ENCODE results near the gene SRMS. TPM values are rescaled to one million over a fixed set of nuclear protein-coding genes. Genes with fewer than 3 reads are reported as not detected.

Gene SRMS
- total and polyA plus RNA-seq, 11 donors = not detected

DNA sequence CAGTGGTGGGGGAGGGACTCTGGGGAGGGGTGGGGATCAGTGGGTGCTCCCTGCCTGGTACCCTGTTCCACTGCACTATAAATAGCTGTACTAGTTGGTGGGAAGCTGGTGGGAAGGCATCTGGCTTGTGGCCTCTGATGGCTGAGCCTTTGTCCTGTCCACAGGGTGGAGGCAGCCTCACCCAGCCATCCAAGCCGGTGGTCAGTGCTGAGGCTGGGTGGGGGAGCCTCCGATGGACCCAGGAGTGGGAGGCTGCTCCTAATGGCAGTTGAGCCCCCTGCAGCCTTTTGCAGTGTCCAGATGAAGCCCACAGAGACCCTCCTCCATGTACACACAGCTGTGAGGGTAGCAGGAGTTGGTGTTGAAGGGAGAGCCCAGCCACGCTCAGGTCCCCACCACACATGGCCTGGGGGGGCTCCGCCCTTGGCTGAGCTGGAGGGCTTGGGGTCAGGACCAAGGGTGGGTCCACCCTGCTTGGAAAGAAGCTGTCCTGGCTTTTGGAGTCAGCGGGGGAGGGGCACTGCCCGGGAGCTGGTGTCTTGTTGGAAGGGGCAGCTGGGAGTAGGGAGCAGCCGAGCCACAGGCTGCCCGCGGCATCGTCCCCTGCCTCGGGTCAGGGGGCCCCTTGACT is 24.5 kb downstream of the SRMS start:
- DNase-seq (peak in 3 of 5 donors; percentile 9 to 65 (median 30)), ATAC-seq (no peak)
- intact Hi-C loops (cut with DNase I) = loop anchor here in 2 of 10 donors (5.0 to 10.0 kb wide), 2 partner anchors 78 to 81 kb away; no protein-coding TSS in a partner anchor
- H3K4me1 ChIP-seq = peaks cover 0 to 35% (median 22%) of the 10 kb centered on the region in 12 donors
- no peak overlapping the region for H3K27ac ChIP-seq
- no peak overlapping the region for H3K4me3 ChIP-seq
- peaks cover 0 to 21% (median 2%) of the 10 kb centered on the region in 9 donors for H3K36me3 ChIP-seq
- 87 to 96% (median 92%) methylated on average over 4 to 11 of the region's 11 CpGs for WGBS, 4 donors
- H3K9me3 ChIP-seq = peaks cover 0 to 9% (median 0%) of the 10 kb centered on the region in 12 donors
- H3K27me3 ChIP-seq = no peaks in the 10 kb centered on the region
- TF ChIP-seq POLR2A (IDR thresholded peaks at IDR 0.05) = no peak
- TF ChIP-seq, protein P1, sequence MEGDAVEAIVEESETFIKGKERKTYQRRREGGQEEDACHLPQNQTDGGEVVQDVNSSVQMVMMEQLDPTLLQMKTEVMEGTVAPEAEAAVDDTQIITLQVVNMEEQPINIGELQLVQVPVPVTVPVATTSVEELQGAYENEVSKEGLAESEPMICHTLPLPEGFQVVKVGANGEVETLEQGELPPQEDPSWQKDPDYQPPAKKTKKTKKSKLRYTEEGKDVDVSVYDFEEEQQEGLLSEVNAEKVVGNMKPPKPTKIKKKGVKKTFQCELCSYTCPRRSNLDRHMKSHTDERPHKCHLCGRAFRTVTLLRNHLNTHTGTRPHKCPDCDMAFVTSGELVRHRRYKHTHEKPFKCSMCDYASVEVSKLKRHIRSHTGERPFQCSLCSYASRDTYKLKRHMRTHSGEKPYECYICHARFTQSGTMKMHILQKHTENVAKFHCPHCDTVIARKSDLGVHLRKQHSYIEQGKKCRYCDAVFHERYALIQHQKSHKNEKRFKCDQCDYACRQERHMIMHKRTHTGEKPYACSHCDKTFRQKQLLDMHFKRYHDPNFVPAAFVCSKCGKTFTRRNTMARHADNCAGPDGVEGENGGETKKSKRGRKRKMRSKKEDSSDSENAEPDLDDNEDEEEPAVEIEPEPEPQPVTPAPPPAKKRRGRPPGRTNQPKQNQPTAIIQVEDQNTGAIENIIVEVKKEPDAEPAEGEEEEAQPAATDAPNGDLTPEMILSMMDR (IDR thresholded peaks at IDR 0.05) = no peak

DNA sequence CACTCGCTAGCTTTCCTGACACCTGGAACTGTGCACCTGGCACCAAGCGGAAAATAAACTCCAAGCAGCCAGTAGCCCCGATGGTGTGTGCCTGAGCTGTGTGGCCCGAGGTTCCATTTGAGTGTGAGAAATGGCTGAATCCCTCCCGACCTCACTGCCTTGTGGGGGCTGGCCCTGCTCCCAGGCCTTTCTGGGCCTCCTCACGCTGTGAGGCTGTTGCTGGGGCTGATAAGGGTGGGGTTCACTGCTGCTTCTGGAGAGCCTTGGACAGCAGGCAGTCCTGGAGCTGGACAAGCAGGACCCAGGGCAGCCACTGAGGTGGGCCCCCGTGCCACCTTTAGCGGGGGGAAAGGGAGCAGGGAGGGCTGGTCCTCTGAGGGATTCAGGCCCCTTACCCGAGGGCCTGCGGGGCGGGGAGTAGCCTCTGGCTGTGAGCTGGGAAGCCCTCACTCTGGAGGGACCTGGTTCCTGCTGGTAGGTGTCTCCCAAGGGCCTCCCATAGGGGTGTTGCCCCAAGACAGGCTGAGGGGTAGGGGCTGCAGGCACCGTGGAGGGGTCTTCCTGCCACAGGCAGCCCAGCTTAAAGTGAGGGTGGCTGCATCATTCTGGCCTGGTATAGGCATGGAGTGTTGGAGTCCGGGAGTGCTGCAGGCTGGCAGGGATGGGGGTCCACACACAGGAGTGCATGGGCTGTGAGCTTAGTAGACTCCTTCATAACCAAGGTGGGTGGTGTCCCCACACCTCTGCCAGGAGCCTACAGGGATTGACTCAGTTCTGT is 25.3 kb downstream of the SRMS start:
- H3K4me3 ChIP-seq = peak overlapping the region in 8 of 12 donors; percentile 33 to 97 (median 90)
- ATAC-seq = no peak
- WGBS, 4 donors = 65 to 77% (median 68%) methylated on average over 10 to 13 of the region's 13 CpGs

GRCh38 chr20:63521602-63522001 is 25.9 kb downstream of the SRMS start:
- TF ChIP-seq, protein P1 (IDR thresholded peaks at IDR 0.05) = no peak
- no peak for TF ChIP-seq POLR2A (IDR thresholded peaks at IDR 0.05)
- peaks cover 0 to 35% (median 22%) of the 10 kb centered on the region in 12 donors for H3K4me1 ChIP-seq
- H3K27me3 ChIP-seq = no peaks in the 10 kb centered on the region
- peak overlapping the region; percentile 73 to 98 (median 88) for H3K4me3 ChIP-seq
- DNase-seq (peak in 3 of 5 donors; percentile 29 to 51 (median 33)), ATAC-seq (no peak)
- intact Hi-C loops (cut with DNase I) = loop anchor here in 5 of 10 donors (1.0 to 10.0 kb wide), 4 partner anchors 24 to 79 kb away; no protein-coding TSS in a partner anchor
- peaks cover 0 to 9% (median 0%) of the 10 kb centered on the region in 12 donors for H3K9me3 ChIP-seq
- WGBS, 4 donors = 24 to 39% (median 26%) methylated on average over 14 to 23 of the region's 23 CpGs
- peaks cover 0 to 21% (median 2%) of the 10 kb centered on the region in 9 donors for H3K36me3 ChIP-seq
- peak overlapping the region in 10 of 12 donors; percentile 89 to 99 (median 96) for H3K27ac ChIP-seq

More for the DNA sequence above, 25.3 kb downstream of the SRMS start:
- H3K36me3 ChIP-seq = peaks cover 0 to 21% (median 2%) of the 10 kb centered on the region in 9 donors
- H3K4me1 ChIP-seq = peaks cover 0 to 35% (median 22%) of the 10 kb centered on the region in 12 donors
- DNase-seq = peak in 3 of 5 donors; percentile 9 to 29 (median 25)
- H3K9me3 ChIP-seq = peaks cover 0 to 9% (median 0%) of the 10 kb centered on the region in 12 donors
- H3K27me3 ChIP-seq = no peaks in the 10 kb centered on the region
- TF ChIP-seq, protein P1 (IDR thresholded peaks at IDR 0.05) = no peak
- no peak for TF ChIP-seq POLR2A (IDR thresholded peaks at IDR 0.05)
- H3K27ac ChIP-seq = peak overlapping the region in 4 of 12 donors; percentile 8 to 99 (median 26)
- intact Hi-C loops (cut with DNase I) = loop anchor here in 2 of 10 donors (5.0 to 10.0 kb wide), 2 partner anchors 77 to 80 kb away; no protein-coding TSS in a partner anchor

Measured in heart left ventricle (tissue), 16 donors.